ENCODE measurements around the gene ATG16L1.

ATG16L1 gene

DNA sequence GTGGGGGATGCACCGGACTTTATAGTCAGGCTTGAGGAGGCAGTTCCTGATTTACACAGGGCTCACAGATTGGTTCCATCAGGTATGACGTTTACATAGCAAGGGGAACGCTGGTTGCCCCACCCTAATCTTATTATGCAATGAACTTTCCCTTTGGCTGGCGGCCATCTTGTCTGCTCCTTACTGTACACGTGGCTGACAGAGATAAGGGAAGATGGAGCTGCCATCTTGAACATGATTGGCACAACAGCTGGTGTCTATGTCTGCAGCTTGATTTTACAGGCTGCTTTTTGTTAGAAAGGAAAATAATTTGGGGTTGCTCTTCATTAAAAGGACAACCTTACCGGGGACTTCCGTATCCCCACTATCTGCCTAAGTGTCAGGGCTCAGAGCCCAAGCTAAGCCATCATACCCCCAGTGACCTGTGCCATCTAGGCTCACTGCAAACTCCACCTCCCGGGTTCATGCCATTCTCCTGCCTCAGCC lies 33.5 kb upstream of the ATG16L1 start:
- H3K27me3 ChIP-seq (ENCODE audit: low read depth, low read length), result no peaks in the 10 kb centered on the region
- H2AFZ ChIP-seq (ENCODE audit: low read depth, low read length), result no peak overlapping the region
- H3K27ac ChIP-seq (ENCODE audit: low read length), result no peak overlapping the region
- TF ChIP-seq, protein P1, sequence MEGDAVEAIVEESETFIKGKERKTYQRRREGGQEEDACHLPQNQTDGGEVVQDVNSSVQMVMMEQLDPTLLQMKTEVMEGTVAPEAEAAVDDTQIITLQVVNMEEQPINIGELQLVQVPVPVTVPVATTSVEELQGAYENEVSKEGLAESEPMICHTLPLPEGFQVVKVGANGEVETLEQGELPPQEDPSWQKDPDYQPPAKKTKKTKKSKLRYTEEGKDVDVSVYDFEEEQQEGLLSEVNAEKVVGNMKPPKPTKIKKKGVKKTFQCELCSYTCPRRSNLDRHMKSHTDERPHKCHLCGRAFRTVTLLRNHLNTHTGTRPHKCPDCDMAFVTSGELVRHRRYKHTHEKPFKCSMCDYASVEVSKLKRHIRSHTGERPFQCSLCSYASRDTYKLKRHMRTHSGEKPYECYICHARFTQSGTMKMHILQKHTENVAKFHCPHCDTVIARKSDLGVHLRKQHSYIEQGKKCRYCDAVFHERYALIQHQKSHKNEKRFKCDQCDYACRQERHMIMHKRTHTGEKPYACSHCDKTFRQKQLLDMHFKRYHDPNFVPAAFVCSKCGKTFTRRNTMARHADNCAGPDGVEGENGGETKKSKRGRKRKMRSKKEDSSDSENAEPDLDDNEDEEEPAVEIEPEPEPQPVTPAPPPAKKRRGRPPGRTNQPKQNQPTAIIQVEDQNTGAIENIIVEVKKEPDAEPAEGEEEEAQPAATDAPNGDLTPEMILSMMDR (IDR thresholded peaks at IDR 0.05; ENCODE audit: low read depth, low read length), result no peak
- no peak for TF ChIP-seq EZH2phosphoT487 (IDR thresholded peaks at IDR 0.05; ENCODE audit: low read depth)
- no peaks in the 10 kb centered on the region for H3K9me3 ChIP-seq (ENCODE audit: insufficient read depth, low read length)
- no peak overlapping the region for H3K4me3 ChIP-seq (ENCODE audit: low read length)
- H3K9ac ChIP-seq (ENCODE audit: low read length), result no peak overlapping the region
- peaks cover 3% of the 10 kb centered on the region for H3K4me1 ChIP-seq (ENCODE audit: low read length)
- no peaks in the 10 kb centered on the region for H4K20me1 ChIP-seq (ENCODE audit: insufficient read depth, low read length)
- H3K36me3 ChIP-seq (replicated peaks; ENCODE audit: low read depth, low read length), result peaks cover under 1% of the 10 kb centered on the region
- no peak overlapping the region for H3K4me2 ChIP-seq (ENCODE audit: low read length)
- H3K79me2 ChIP-seq (ENCODE audit: low read length), result no peaks in the 10 kb centered on the region

DNA sequence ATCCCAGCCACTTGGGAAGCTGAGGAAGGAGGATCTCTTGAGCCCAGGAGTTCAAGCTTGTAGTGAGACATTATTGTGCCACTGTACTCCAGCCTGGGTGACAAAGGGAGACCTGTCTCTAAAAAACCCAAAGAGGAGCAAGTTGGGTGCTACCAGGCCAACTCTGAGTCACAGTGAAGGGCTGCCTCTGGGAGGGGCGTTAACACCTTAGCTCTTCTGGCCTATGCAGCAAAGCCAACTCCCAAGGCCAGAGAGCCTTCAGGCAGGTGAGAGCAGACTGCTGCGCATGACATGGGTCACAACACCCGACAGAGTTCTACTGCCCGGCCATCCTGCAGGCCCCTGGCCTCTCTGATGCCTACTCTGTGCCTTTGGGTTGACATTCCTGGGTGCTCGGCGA lies 32.6 kb upstream of the ATG16L1 start:
- Histone ChIP-seq H3K36me3 (replicated peaks; ENCODE audit: low read depth, low read length) (no peaks in the 10 kb centered on the region), H3K4me3 (ENCODE audit: low read length) (no peak overlapping the region), H3K4me1 (ENCODE audit: low read length) (peaks cover 12% of the 10 kb centered on the region), H3K9me3 (ENCODE audit: insufficient read depth, low read length) (no peaks in the 10 kb centered on the region), H3K9ac (ENCODE audit: low read length) (no peak overlapping the region), H4K20me1 (ENCODE audit: insufficient read depth, low read length) (no peaks in the 10 kb centered on the region), H2AFZ (ENCODE audit: low read depth, low read length) (no peak overlapping the region), H3K27ac (ENCODE audit: low read length) (no peak overlapping the region), H3K27me3 (ENCODE audit: low read depth, low read length) (no peaks in the 10 kb centered on the region), H3K79me2 (ENCODE audit: low read length) (no peaks in the 10 kb centered on the region), H3K4me2 (ENCODE audit: low read length) (no peak overlapping the region)
- TF ChIP-seq, protein P1 (IDR thresholded peaks at IDR 0.05; ENCODE audit: low read depth, low read length), result no peak
- no peak for TF ChIP-seq EZH2phosphoT487 (IDR thresholded peaks at IDR 0.05; ENCODE audit: low read depth)

DNA sequence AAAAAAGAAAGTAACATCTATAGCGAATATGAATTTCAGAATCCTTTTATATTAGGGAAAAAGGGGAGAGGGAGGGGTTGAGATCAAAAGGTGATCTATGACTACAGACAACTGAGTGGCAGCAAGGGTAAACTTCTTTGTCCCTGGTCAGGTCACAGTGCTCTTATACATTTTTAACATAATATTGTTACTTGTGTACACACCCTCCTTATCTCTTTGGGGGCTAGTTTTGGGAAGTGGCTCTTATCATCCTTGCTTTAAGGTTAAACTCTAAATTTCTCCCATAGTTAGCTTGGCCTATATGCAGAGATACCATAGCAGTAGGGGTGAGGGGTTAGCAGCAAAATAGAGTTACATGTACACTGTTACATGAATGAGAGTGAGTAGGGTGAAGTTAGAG lies 31.6 kb upstream of the ATG16L1 start:
- no peak overlapping the region for H3K4me3 ChIP-seq (ENCODE audit: low read length)
- H3K79me2 ChIP-seq (ENCODE audit: low read length), result no peaks in the 10 kb centered on the region
- H3K36me3 ChIP-seq (replicated peaks; ENCODE audit: low read depth, low read length), result no peaks in the 10 kb centered on the region
- peaks cover 15% of the 10 kb centered on the region for H3K4me1 ChIP-seq (ENCODE audit: low read length)
- H3K27ac ChIP-seq (ENCODE audit: low read length), result no peak overlapping the region
- H3K9me3 ChIP-seq (ENCODE audit: insufficient read depth, low read length), result no peaks in the 10 kb centered on the region
- no peak overlapping the region for H2AFZ ChIP-seq (ENCODE audit: low read depth, low read length)
- H4K20me1 ChIP-seq (ENCODE audit: insufficient read depth, low read length), result no peaks in the 10 kb centered on the region
- no peak overlapping the region for H3K4me2 ChIP-seq (ENCODE audit: low read length)
- H3K9ac ChIP-seq (ENCODE audit: low read length), result no peak overlapping the region
- H3K27me3 ChIP-seq (ENCODE audit: low read depth, low read length), result no peaks in the 10 kb centered on the region
- TF ChIP-seq, protein P1 (IDR thresholded peaks at IDR 0.05; ENCODE audit: low read depth, low read length), result no peak
- no peak for TF ChIP-seq EZH2phosphoT487 (IDR thresholded peaks at IDR 0.05; ENCODE audit: low read depth)

DNA sequence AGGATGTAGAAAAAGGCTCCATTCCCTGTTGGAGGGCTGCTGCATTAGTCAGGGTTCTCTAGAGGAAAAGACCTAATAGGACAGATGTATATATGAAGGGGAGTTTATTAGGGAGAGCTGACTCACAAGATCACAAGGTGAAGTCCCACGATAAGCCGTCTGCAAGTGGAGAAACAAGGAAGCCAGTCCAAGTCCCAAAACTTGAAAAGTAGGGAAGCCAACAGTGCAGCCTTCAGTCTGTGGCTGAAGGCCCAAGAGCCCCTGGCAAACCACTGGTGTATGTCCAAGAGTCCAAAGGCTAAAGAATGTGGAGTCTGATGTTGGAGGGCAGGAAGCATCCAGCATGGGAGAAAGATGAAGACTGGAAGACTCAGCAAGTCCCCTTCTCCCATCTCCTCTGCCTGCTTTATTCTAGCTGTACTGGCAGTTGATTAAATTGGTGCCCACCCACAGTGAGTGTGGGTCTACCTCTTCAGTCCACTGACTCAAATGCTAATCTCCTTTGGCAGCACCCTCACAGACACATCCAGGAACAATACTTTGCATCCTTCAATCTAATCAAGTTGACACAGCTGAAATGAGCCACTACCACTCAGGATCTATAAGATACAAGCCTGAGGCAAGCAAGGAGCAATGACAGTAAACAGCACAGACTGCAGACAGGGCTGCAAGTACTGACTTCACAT lies 30.0 kb upstream of the ATG16L1 start:
- H3K27me3 ChIP-seq (ENCODE audit: low read depth, low read length), result no peaks in the 10 kb centered on the region
- no peaks in the 10 kb centered on the region for H3K36me3 ChIP-seq (replicated peaks; ENCODE audit: low read depth, low read length)
- no peak overlapping the region for H2AFZ ChIP-seq (ENCODE audit: low read depth, low read length)
- no peak overlapping the region for H3K4me3 ChIP-seq (ENCODE audit: low read length)
- no peak overlapping the region for H3K9ac ChIP-seq (ENCODE audit: low read length)
- no peak for TF ChIP-seq EZH2phosphoT487 (IDR thresholded peaks at IDR 0.05; ENCODE audit: low read depth)
- TF ChIP-seq, protein P1 (IDR thresholded peaks at IDR 0.05; ENCODE audit: low read depth, low read length), result no peak
- H3K4me2 ChIP-seq (ENCODE audit: low read length), result no peak overlapping the region
- H4K20me1 ChIP-seq (ENCODE audit: insufficient read depth, low read length), result no peaks in the 10 kb centered on the region
- no peak overlapping the region for H3K27ac ChIP-seq (ENCODE audit: low read length)
- no peaks in the 10 kb centered on the region for H3K9me3 ChIP-seq (ENCODE audit: insufficient read depth, low read length)
- peaks cover 15% of the 10 kb centered on the region for H3K4me1 ChIP-seq (ENCODE audit: low read length)
- no peaks in the 10 kb centered on the region for H3K79me2 ChIP-seq (ENCODE audit: low read length)

Data from OCI-LY3 (cell line).